ENCODE data around the gene MAB21L4.

The MAB21L4 gene

GRCh38 chr2:240869956-240870875, 25.7 kb downstream of the MAB21L4 start:
- no peak overlapping the region for H3K4me3 ChIP-seq (ENCODE audit: low read length)
- DNase-seq (ENCODE audit: low read depth, low spot score) = no peak

DNA sequence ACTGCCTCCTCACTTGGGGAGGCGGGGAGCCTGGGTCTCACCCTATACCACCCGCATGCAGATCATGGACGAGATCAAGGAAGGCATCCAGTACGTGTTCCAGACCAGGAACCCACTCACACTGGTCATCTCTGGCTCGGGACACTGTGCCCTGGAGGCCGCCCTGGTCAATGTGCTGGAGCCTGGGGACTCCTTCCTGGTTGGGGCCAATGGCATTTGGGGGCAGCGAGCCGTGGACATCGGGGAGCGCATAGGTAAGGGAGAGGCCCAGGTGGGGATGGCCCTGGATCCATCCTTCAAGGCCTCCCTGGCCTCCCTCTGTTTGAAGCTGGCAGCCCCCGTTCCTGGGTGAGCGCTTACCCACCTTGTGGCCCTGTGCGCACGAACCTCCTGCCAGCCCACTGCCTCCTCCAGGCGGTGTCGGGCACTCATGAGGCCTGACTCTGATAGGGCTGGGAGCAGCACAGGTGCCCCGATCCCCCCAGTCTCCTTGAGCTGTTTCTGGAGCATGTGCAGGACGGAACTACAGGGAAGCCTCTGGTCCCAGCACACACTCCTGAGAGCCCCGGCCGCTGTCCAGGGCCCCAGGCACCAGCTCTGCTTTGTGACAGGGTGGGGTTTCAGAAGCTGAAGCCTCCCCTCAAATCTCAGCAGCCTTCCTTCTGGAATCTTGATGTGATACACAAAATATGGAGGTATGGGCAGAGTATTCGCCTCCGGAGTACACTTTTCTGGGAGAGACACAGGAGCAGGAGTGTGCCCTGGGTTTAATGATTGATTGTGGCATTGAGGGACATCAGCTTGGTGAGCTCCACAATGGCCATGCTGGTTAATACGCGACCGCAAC, 26.6 kb downstream of the MAB21L4 start:
- no peak overlapping the region for H3K4me3 ChIP-seq (ENCODE audit: low read length)
- no peak for DNase-seq (ENCODE audit: low read depth, low spot score)

- no peak within 1 kb of the TSS for H3K4me3 ChIP-seq (ENCODE audit: low read length)
- no peak for DNase-seq (ENCODE audit: low read depth, low spot score)
Measured at GRCh38 chr2:240868286-240869108, 27.5 kb downstream of the MAB21L4 start, which contains the start of gene AGXT. Gene AGXT, plus strand, starts transcription at chr2:240868824. Its CDS starts 42 bp downstream, at chr2:240868866.

- no peak overlapping the region for H3K4me3 ChIP-seq (ENCODE audit: low read length)
- DNase-seq (ENCODE audit: low read depth, low spot score) = no peak
Measured at GRCh38 chr2:240865391-240865790, 30.6 kb downstream of the MAB21L4 start.

DNA sequence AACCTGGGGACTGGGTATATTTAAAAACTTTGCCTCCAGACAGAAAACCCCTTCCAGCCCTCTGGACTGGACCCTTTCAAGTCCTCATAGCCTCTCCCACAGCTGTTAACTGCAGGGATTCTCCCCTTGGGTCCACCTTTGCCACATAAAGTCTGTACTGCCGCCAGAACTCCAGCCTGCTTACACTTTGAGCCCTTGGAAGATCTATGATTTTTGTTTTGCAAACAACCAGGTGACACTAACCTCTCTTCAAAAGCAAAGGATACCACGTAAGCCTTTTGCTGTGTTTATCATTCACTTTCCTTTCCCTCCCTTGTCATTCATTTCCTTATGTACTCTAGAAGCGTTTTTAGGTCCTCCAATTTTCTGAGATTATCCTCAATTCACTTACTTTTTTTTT, 31.5 kb downstream of the MAB21L4 start:
- DNase-seq (ENCODE audit: low read depth, low spot score) = no peak
- H3K4me3 ChIP-seq (ENCODE audit: low read length) = no peak overlapping the region

- no peak overlapping the region for H3K4me3 ChIP-seq (ENCODE audit: low read length)
- no peak for DNase-seq (ENCODE audit: low read depth, low spot score)
Measured at GRCh38 chr2:240861547-240861946, 34.4 kb downstream of the MAB21L4 start.

- no peak overlapping the region for H3K4me3 ChIP-seq (ENCODE audit: low read length)
- DNase-seq (ENCODE audit: low read depth, low spot score) = no peak
Measured at GRCh38 chr2:240858871-240859270, 37.1 kb downstream of the MAB21L4 start.

DNA sequence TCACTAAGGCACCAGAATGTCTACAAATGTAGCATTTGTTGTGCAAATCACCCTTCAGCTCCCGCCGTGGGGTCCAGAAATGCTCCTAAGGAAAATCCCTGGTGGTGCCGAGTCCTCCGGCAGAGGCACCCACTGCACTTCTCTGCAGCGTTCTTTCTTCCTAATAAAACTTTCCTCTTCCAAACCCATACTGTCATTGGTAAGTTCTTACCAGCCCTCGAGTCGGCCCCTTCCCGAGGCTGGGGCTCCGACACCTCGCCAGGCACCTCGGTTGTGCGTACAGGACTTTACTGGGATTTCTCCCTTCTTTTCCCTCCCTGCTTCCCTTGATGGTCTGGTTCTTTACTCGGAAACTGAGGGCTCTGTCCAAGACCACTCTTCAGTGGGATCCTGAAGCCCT, 37.6 kb downstream of the MAB21L4 start:
- DNase-seq (ENCODE audit: low read depth, low spot score) = no peak
- no peak overlapping the region for H3K4me3 ChIP-seq (ENCODE audit: low read length)

GRCh38 chr2:240857039-240858008, 38.6 kb downstream of the MAB21L4 start:
- H3K4me3 ChIP-seq (ENCODE audit: low read length) = no peak overlapping the region

DNA sequence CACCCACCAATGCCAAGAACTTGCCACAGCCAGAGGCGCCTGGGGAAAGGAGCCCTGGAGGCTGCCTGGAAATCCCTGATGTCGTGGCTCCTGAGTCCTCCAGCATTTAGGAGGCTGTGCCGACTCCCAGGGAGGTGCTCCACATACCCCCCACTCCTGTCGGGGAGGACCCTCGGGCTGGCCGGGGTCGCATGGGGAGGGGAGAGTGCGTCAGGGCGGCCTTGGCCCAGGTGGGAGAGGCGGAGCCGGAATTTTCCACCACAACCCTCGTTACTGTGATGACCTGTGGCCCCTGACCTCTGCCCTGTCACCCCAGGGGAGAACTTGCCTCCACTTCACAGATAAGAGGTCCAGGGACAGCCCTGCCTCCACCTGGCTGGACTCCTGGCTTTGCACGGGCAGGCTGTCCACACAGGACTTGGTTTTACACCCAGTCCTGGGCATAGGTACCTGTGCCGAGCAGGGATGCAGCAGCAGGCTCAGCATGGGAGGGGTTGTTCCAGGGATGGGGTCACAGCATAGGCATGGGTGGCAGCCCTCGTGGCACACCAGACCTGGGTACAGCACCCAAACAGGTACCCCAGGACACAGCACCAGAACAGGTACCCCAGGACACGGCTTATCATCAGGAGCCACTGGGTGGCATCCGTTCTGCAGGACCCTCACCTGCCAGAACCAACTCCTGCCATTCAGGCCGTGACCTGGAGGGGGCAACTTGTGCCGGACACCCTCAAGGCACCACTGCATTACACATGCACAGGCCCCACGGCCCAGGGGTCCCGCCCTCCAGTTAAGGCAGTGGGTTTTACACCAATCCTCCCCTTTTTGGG, 39.6 kb downstream of the MAB21L4 start:
- DNase-seq (ENCODE audit: low read depth, low spot score) = no peak
- no peak overlapping the region for H3K4me3 ChIP-seq (ENCODE audit: low read length)

More at GRCh38 chr2:240857039-240858008, 38.6 kb downstream of the MAB21L4 start:
- no peak for DNase-seq (ENCODE audit: low read depth, low spot score)

- no peak for DNase-seq (ENCODE audit: low read depth, low spot score)
- H3K4me3 ChIP-seq (ENCODE audit: low read length) = no peak overlapping the region
Measured at GRCh38 chr2:240855670-240856069, 40.3 kb downstream of the MAB21L4 start.

DNA sequence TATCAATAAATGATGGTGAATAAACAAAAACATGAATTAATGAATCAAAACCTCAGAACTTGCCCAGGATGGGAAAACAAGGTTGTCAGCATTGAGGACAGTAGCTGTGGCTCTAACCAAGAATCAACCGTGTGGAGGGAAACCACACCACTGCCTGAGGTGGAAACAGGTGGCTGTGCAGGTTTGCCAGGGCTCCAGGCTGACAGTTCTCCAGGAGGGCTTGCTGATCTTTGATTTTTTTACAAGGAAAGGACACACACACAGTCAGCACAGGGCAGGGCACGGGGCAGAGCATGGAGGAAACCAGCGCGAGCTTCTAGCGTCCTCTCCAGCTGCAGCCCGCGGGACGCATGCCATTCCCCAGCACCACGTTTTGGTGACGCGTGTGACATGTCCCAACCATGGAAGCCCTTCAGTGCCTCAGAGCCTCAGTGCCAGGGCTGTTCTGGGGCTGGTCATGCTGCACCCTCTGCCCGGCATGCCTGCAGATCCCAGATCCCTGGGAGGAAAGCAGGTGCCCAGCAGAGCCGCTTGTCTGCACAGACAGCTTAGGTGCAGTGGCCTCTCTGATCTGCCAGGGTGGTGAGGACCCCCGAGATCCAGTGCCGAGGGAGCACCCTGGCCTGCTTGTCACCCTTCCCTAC, 43.2 kb downstream of the MAB21L4 start:
- no peak for DNase-seq (ENCODE audit: low read depth, low spot score)

GRCh38 chr2:240851078-240851991, 44.6 kb downstream of the MAB21L4 start:
- H3K4me3 ChIP-seq (ENCODE audit: low read length) = no peak overlapping the region
- DNase-seq (ENCODE audit: low read depth, low spot score) = peak; percentile 66

More for the DNA sequence above, 43.2 kb downstream of the MAB21L4 start:
- H3K4me3 ChIP-seq (ENCODE audit: low read length) = no peak overlapping the region

DNA sequence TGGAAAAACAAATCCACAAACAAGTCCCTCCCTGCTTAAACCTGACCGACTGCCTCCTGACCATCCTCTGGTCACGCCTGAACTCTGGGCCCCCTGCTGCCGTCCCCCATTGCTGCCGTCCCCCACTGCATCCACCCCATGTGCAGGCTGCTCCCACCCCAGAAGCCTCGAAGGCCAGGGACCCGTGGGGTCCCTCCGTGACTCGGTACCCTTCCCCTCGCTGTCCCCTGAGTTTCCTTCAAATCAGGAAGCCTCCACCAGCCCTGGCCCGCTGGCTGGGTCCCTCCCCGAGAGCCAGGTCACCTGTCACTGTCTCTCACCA, 45.2 kb downstream of the MAB21L4 start:
- no peak for DNase-seq (ENCODE audit: low read depth, low spot score)
- no peak overlapping the region for H3K4me3 ChIP-seq (ENCODE audit: low read length)

- H3K4me3 ChIP-seq (ENCODE audit: low read length) = no peak overlapping the region
- no peak for DNase-seq (ENCODE audit: low read depth, low spot score)
Measured at GRCh38 chr2:240850026-240850425, 45.9 kb downstream of the MAB21L4 start.

All from Jurkat, Clone E6-1 (cell line).